Parathyroid adenoma (tissue), 2 donors: ENCODE data around the gene MIA2.

ENCODE experiments used
- H2AFZ ChIP-seq: fragments of 300-600 bp; sonication (generic); one replicate; pipeline ENCODE4 v1.7.0; 2017; ENCODE audit warnings: antibody characterized with exemption, mild to moderate bottlenecking
- H3K27ac ChIP-seq: fragments of 300-600 bp; sonication (generic); one replicate; pipeline ENCODE4 v1.7.0; 2017
- H3K27me3 ChIP-seq: fragments of 300-600 bp; sonication (generic); one replicate; pipeline ENCODE4 v1.7.0; 2017; ENCODE audit warnings: low read length; ENCODE audit not compliant: control insufficient read depth, insufficient read depth
- H3K36me3 ChIP-seq: fragments of 300-600 bp; sonication (generic); one replicate; pipeline ENCODE4 v1.7.0; 2017; ENCODE audit warnings: low read length; ENCODE audit not compliant: control insufficient read depth, insufficient read depth
- H3K4me1 ChIP-seq: fragments of 300-600 bp; sonication (generic); one replicate; pipeline ENCODE4 v1.7.0; 2017; ENCODE audit warnings: control low read depth
- H3K4me2 ChIP-seq: fragments of 300-600 bp; sonication (generic); one replicate; pipeline ENCODE4 v1.7.0; 2017; ENCODE audit warnings: low read length
- H3K4me3 ChIP-seq: fragments of 300-600 bp; sonication (generic); one replicate; pipeline ENCODE4 v1.7.0; 2017; ENCODE audit warnings: low read depth, low read length
- H3K79me2 ChIP-seq: fragments of 300-600 bp; sonication (generic); one replicate; pipeline ENCODE4 v1.7.0; 2017; ENCODE audit warnings: control low read depth
- H3K9ac ChIP-seq: fragments of 300-600 bp; sonication (generic); one replicate; pipeline ENCODE4 v1.7.0; 2017; ENCODE audit warnings: mild to moderate bottlenecking
- H3K9me3 ChIP-seq: fragments of 300-600 bp; sonication (generic); one replicate; pipeline ENCODE4 v1.7.0; 2017; ENCODE audit warnings: low read length; ENCODE audit not compliant: control insufficient read depth
- CTCF ChIP-seq: fragments of 300-600 bp; sonication (generic); IDR thresholded peaks from one replicate; pipeline ENCODE4 v1.7.0; 2017; ENCODE audit warnings: antibody characterized with exemption, mild to moderate bottlenecking
- donor health status: primary hyperparathyroidism.

MIA2 gene

DNA sequence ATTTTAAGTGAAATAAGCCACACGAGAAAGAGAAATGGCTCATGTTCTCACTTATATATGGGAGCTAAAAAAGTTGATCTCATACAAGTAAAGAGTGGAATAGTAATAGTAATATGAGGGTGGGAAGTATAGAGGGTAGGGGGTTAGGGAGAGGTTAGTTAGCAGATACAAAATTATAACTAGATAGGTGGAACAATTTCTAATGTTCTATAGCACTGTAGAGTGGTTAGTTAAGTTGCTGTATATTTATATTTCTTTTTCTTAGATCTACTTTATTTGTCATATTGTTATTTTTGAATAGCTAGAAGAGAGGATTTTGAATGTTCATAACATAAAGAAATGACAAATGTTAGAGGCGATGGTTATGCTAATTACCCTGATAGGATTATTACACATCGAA is 74.1 kb downstream of the MIA2 start:
- no peak for TF ChIP-seq CTCF
- Histone ChIP-seq H3K4me1 (no peaks in the 10 kb centered on the region), H3K9me3 (no peaks in the 10 kb centered on the region), H3K4me3 (no peak overlapping the region), H3K4me2 (no peak overlapping the region), H3K9ac (no peak overlapping the region), H3K27me3 (no peaks in the 10 kb centered on the region), H3K36me3 (no peaks in the 10 kb centered on the region), H3K27ac (no peak overlapping the region), H3K79me2 (no peaks in the 10 kb centered on the region), H2AFZ (no peak overlapping the region)

GRCh38 chr14:39310051-39310450 is 76.3 kb downstream of the MIA2 start:
- no peaks in the 10 kb centered on the region for H3K36me3 ChIP-seq
- no peaks in the 10 kb centered on the region for H3K27me3 ChIP-seq
- H3K4me2 ChIP-seq: no peak overlapping the region
- no peak overlapping the region for H3K27ac ChIP-seq
- no peaks in the 10 kb centered on the region for H3K9me3 ChIP-seq
- TF ChIP-seq CTCF: no peak
- no peaks in the 10 kb centered on the region for H3K4me1 ChIP-seq
- H3K4me3 ChIP-seq: no peak overlapping the region
- H3K79me2 ChIP-seq: no peaks in the 10 kb centered on the region
- no peak overlapping the region for H2AFZ ChIP-seq
- H3K9ac ChIP-seq: no peak overlapping the region

DNA sequence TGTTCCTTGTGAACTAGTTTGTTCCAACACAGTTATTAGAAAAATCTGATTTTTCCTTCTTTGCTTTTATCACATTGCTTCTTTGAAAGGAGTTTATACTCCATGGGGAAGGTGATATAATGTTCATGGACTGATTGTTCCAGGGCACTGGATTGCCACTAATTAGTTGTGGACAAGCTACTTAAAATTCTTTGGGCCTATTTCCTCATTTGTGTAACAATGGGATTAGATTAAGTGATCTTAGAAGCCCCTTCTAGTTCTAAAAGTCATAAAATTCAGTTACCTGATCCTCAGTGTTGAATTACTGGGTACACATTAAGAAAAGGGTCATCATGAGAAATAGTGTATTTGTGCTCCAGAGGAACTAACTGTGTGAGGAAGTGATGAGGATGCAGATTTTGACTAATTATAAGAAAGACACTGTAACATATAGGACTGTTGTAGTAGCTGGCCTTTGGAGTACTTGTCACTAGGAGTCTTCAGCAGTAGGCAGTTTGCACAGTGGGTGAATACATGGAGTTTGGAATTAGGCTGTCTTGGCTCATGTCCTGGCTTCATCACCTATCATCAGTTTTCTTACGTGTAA is 82.2 kb downstream of the MIA2 start:
- Histone ChIP-seq H3K27ac (no peak overlapping the region), H3K4me3 (no peak overlapping the region), H2AFZ (no peak overlapping the region), H3K4me2 (no peak overlapping the region), H3K9me3 (no peaks in the 10 kb centered on the region), H3K4me1 (no peaks in the 10 kb centered on the region), H3K27me3 (no peaks in the 10 kb centered on the region), H3K36me3 (no peaks in the 10 kb centered on the region), H3K79me2 (no peaks in the 10 kb centered on the region), H3K9ac (no peak overlapping the region)
- no peak for TF ChIP-seq CTCF

DNA sequence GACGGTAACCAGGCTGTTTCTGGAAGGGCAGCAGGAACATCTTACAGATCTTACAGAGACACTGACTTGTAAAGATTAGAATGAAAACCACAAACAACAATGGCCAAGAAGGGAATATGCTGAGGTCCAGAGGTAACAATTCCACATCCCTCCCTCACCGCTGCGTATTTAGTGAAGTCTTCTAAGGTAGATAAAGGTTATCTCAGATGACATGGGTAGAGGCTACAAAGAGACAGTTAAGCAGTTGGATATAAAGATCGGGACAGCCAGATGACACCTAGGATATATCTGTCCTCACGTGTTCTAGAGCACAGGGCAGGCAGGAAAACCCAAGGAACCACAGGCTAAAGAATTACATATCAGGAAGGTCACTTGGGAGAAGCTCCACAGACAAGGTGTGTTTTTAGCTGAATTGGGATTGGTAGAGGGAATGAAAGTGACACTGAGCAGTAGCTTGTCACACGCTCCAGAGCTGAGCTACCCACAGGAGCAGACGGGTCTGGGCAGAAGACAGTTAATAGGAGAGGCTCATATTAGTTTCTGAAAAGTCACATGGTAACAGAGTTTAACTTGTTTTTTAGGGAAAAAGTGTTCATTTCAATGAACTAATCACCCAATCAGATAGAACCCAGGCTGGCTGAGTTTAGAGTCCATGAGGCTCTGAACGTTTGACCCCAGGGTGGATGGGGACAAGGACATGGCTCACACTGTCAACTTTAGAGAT is 83.3 kb downstream of the MIA2 start:
- Histone ChIP-seq H3K79me2 (no peaks in the 10 kb centered on the region), H3K27me3 (no peaks in the 10 kb centered on the region), H3K9me3 (no peaks in the 10 kb centered on the region), H3K4me1 (no peaks in the 10 kb centered on the region), H3K4me2 (no peak overlapping the region), H3K9ac (no peak overlapping the region), H3K27ac (no peak overlapping the region), H2AFZ (no peak overlapping the region), H3K4me3 (no peak overlapping the region), H3K36me3 (no peaks in the 10 kb centered on the region)
- no peak for TF ChIP-seq CTCF

GRCh38 chr14:39318574-39318973 is 84.9 kb downstream of the MIA2 start:
- no peaks in the 10 kb centered on the region for H3K36me3 ChIP-seq
- no peak overlapping the region for H3K27ac ChIP-seq

More at GRCh38 chr14:39318574-39318973, 84.9 kb downstream of the MIA2 start:
- H3K4me1 ChIP-seq: no peaks in the 10 kb centered on the region
- no peaks in the 10 kb centered on the region for H3K79me2 ChIP-seq
- H3K9me3 ChIP-seq: no peaks in the 10 kb centered on the region
- TF ChIP-seq CTCF: no peak
- no peak overlapping the region for H3K9ac ChIP-seq
- H3K27me3 ChIP-seq: no peaks in the 10 kb centered on the region
- H3K4me3 ChIP-seq: no peak overlapping the region
- no peak overlapping the region for H3K4me2 ChIP-seq
- no peak overlapping the region for H2AFZ ChIP-seq
